GM18502 (cell line): ENCODE data around the gene NDUFS1.
A peak's percentile ranks its signal among the peaks of the same experiment; 100 is the strongest.
"Not testable (repeated sequence)": the region's sequence is repeated elsewhere in the genome, so short reads cannot be mapped to it uniquely, and the experiment has no call there.

Experiments
- ATAC-seq: cut with Tn5 transposase; IDR thresholded peaks from one replicate; pipeline ENCODE4 v1.9.1; 2021; ENCODE audit warnings: mild to moderate bottlenecking; ENCODE audit not compliant: unreplicated experiment, poor library complexity

NDUFS1 gene

DNA sequence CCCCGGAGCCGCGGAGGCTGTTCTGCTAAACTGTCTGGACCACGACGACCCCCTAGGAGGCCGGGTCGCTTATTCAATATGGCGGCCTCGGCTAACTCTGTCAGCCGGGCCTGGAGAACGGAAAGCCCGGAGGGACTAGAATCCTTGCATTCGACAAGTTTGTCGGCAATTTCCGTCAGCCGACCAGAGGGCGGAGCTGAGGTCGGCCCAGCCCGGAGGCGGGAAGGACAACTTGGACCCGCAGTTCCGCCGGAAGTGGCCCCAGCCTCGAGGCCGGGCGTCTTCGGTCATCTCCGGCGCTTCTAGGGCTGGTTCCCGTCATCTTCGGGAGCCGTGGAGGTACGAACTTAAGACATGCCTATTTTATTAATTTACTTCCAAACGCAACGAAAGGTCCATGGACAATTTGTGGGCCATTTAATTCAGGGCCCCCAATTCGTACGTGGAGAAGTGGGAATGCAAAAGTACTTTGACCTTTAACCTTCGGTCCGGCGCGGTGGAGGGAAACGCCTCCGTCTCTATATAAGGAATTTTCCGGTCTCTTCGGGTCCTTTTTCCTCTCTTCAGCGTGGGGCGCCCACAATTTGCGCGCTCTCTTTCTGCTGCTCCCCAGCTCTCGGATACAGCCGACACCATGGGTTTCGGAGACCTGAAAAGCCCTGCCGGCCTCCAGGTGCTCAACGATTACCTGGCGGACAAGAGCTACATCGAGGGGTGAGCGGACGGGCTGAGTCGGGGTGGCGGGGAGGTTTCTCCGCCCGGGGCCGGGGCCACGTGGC, at the start of gene NDUFS1, which contains the start of gene EEF1B2:
NDUFS1 (minus strand) TSS at position 99 of the 779 bp plus-strand sequence. CDS start 5,766 bp downstream, outside the sequence.
EEF1B2 (plus strand) TSS at position 550 of the 779 bp plus-strand sequence; CDS start at position 635, 85 bp downstream.
- ATAC-seq = peak; percentile 87

DNA sequence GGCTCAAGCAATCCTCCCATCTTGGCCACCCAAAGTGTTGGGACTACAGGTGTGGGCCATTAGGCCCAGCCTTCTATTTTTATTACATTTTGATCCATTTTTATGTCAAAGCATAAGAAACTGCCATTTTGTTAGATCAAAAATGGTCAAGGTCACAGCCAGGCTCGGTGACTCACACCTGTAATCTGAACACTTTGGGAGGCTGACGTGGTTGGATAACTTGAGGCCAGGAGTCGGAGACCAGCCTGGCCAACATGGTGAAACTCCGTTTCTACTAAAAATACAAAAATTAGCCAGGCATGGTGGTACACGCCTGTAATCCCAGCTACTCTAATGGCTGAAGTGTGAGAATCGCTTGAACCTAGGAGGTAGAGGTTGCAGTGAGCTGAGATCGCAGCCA, 49.7 kb upstream of the NDUFS1 start:
- no peak for ATAC-seq

DNA sequence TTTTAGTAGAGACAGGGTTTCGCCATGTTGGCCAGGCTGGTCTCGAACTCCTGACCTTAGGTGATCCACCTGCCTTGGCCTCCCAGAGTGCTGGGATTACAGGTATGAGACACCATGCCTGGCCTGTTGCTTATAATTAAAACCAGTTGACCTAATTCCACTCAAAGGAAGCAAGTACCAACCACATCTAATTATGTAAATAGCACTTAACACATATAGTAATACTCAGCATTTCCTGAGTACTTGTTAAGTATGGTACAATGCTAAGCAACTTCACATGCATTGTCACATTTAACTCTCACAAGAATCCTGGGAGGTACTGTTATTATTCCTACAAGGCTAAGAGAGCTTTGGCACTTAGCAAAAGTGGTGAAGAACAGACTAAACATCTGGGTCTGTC, 48.1 kb upstream of the NDUFS1 start:
- ATAC-seq = not testable (repeated sequence)

DNA sequence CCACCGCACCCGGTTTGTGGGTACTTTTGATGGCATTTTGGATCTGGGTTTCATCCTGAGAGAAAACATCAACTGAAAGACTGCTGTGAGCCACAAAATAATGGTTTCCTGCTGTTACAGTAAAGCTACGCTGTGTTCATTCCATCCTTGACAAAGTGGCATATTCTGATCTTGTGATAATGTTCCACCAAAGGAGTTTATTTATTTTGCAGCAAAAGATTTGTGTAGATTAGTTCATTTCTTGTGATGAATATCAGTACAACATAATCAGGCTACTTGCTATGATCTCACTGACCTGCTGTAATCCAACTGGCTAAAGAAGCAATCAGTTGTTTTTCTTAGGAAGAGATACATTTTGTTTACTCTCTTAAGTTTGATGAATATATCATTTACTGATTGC, 45.5 kb upstream of the NDUFS1 start:
- ATAC-seq = no peak

DNA sequence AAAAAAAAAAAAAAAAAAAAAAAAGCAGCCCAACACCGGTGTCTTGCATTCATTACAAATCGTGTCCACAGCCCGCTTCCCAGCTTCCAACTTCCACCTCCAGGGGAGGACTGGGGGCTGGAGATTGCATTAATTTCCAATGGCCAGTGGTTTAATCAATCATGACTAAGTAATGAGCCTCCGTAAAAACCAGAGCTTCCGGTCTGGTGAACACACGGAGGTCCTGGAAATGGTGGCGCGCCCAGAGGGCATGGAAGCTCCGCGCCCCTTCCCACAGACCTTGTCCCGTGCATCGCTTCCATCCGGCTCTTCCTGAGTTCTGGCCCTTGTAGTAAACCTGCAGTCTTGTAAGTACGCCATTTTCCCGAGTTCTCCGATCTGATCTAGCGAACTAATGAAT, 44.1 kb upstream of the NDUFS1 start:
- ATAC-seq = no peak

DNA sequence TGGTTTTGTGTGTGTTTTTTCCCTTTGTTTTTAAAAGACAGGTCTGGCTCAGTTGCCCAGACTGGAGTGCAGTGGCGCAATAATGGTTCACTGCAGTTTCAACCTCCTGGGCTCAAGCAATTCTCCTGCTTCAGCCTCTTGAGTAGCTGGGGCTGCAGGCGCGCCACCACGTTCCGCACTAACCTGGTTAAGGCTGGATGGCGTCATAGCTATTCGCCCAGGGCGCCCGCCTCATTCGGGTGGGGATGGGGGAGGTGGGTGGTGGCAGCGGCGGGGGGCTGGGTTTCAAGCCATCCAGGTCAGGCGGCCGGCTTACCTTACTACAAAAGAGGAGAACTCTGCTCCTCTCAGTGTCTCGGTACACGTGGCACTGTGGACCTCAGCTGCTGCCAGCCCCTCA, 43.2 kb upstream of the NDUFS1 start:
- no peak for ATAC-seq

DNA sequence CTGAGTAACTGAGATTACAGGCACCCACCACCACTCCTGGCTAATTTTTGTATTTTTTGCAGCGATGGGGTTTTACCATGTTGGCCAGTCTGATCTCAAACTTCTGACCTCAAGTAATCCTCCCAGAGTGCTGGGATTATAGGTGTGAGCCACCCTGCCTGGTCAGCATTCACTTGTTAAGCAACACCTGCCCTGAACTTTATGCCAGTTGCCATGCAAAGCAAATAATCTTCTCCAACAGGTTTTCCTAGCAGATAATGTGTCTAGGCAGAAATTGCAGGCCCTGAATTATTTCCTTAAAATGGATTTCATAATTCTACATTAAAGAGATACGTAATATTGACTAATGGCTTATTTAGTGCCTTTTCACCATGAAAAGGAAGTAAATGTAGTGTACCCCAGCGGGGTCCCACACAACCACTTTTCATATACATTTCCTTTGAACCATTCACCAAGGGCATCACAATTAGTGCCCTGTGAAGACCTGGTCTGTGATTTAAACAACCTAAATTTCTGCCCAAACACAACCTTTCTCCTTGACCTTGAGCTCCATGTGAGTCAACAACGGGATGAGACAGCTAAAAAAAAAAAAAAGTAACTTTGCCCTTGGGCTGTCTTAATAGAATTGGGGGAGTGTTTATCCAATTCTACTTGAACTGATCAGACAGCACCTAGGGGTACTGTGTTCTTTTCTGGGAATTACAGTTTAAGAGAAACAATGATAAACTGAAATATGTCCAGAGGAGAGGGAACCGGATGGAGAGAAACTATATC, 42.0 kb upstream of the NDUFS1 start:
- ATAC-seq = no peak

DNA sequence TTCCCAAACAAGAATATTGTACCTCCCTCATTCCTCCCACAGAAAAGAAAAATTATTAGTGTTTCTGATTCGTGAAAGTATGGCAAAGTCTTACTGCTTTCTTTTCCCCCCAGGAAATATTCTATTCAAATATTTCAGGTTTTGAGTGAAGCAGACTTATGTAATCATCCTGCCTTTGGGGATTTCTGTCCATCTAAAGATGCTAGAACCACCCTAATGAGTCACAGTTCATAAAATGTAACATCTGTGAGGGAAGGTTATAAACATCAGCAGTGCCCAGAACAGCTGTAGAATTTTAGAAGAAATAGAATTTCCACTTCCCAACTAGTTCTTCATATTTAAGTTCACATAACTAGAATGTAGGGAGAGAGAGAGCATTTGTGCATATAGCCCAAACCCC, 39.4 kb upstream of the NDUFS1 start:
- no peak for ATAC-seq

DNA sequence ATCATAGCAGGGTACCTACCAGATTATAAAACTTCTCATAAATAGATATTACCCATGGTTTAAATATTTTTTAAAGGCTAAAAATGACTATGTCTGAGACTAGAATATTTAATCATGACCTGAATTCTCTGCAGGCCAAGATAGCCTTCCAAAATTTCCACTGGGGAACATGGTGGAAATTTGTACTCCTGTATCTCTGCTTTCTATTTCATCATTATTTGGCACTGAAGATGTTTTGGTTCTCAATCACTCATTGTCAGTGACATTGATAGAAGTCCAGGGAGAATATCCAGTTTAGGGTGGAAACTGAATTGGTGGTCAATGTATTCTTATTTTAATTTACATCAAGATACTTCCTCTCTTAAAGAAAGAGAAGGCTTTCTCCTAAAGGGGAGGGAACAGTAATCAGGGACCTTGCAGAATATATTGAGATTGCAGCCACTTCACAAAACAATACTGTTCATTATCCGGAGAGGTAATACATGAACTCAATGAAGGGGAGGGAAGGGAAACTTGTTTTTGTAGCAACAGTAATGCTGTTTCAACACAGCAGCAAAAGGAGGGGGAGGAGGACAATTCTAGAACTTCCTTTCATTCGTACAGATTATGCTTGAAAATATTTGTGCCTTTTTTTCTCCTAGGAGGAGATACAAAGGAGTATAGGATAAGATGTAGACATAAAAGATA, 34.6 kb upstream of the NDUFS1 start:
- no peak for ATAC-seq

DNA sequence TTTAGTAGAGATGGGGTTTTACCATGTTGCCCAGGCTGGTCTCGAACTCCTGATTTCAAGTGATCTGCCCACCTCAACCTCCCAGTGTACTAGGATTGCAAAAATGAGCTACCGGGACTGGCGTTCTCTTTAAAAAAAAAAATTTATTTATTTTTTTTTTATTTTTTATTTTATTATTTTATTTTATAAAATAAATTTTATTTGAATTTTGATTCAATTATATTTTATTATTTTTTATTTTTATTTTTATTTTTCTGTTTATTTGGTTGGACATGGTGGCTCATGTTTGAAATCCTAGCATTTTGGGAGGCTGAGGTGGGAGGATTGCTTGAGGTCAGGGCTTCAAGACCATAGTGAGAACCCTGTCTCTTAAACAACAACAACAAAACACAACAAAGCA, 32.9 kb upstream of the NDUFS1 start:
- no peak for ATAC-seq

DNA sequence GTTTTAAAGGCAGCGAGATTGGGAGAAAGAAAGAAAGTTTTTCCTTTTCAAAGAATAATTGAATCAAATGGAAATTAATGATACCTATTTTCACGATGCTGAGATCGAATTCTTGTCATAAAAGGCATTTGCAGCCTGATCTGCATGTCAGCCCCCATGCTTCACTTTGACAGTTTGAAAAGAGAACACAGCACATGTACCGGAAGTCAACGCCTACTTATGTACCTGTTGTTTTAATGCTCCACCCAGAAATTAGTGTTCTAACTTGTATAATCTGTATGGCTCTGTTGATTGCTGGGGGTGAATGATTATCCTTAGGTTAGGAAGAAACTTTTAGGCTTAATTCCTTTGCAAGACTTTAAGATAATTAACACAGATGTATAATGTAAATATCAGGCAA, 31.4 kb upstream of the NDUFS1 start:
- no peak for ATAC-seq

DNA sequence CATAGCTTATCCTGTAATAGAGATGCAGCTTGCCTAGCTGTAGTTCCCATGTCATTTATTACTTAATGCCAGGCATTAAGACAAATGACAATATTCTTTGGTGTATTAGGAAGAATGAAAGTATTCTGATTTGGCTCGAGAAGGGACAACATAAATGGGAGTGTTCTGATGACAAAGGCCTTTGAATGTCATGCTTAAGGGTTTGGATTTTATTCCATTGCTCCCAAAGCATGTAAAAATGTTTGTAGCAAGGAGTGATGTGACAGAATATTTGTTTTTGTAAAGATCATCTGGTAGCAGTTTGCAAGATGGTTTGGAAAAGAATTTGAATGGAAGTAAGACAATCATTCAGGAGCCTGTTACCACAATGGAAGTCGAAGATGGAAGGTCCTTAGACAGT, 30.9 kb upstream of the NDUFS1 start:
- ATAC-seq = no peak

DNA sequence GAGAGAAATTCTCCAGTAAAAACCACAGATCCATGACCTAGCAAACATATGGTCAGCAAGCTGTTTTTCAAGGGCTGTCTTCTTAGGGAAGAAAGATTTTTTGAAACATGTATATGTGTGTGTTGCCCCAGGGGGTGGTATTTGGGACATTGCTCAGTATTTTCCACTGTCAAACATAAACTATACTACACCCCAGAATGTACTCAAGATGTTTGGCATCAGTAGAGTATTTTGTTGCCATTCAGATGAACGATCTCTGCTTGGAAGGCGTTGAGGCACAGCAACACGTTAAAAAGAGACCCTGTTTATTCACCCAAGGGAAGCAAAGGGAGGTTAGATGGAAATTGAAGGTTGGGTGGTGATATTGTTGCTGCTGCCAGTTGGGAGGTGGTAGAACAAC, 30.4 kb upstream of the NDUFS1 start:
- ATAC-seq = no peak

DNA sequence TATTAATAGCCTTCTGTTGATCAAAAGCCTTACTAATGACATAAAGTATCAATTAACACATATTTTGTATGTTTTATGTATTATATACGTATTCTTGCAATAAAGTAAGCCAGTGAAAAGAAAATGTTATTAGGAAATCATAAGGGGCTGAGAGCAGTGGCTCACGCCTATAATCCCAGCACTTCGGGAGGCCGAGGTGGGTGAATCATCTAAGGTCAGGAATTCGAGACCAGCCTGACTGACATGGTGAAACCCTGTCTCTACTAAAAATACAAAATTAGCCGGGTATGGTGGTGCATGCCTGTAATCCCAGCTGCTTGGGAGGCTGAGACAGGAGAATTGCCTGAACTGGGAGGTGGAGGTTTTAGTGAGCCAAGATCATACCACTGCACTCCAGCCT, 22.3 kb upstream of the NDUFS1 start:
- ATAC-seq = not testable (repeated sequence)

DNA sequence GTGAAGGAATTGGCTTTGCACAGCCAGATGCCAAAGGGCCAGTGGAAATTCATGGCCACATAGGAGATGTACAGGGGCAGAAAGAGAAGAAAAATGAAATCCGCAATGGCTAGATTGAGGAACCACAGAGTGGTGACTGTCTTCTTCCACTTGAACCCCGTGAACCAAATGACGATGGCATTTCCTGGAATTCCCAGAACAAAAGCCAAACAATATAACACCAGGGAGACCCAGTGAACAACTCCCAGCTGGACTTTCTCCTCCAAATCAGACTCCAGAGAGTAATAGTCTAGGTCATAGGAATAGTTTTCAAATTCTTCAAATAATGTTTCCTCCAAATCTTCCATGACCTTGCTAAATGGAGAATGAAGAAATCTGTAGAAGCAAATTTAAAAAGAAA, 17.7 kb upstream of the NDUFS1 start:
- ATAC-seq = no peak

DNA sequence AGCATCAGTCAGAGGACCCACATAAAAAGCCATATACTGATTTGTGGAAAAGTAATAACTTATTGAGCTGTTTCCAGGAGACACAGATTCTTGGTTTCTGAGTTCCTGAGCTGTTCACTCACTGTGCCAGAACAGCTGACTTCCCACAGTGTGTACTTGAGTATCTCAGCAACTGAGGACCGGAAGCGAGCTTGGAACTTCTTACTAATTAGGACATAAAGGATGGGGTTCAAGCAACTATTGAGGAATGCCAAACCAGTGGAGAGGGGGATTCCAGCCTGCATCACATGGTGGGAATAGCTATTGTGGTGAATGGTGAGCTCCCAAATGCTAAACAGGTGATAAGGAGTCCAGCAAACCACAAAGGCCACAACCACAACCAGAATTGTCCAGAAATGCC, 16.9 kb upstream of the NDUFS1 start:
- no peak for ATAC-seq

DNA sequence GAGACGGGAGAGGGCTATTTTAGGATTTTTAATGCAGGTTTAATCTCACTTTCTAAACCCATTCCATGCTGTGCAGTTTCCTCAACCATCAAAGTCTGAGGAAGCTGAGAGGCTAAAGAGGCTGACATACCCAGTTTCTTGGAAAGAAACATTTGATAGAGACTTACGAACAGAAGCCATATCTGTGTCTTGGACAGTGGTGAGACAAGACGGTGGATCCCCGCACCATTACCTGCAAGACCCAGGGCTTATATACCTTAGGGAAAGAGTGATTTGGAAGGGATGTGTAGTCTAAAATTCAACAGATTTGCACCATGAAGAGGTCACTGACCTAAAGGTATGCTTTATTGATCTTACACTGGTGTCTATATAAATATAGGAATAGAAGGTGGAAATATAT, 13.9 kb upstream of the NDUFS1 start:
- ATAC-seq = no peak

DNA sequence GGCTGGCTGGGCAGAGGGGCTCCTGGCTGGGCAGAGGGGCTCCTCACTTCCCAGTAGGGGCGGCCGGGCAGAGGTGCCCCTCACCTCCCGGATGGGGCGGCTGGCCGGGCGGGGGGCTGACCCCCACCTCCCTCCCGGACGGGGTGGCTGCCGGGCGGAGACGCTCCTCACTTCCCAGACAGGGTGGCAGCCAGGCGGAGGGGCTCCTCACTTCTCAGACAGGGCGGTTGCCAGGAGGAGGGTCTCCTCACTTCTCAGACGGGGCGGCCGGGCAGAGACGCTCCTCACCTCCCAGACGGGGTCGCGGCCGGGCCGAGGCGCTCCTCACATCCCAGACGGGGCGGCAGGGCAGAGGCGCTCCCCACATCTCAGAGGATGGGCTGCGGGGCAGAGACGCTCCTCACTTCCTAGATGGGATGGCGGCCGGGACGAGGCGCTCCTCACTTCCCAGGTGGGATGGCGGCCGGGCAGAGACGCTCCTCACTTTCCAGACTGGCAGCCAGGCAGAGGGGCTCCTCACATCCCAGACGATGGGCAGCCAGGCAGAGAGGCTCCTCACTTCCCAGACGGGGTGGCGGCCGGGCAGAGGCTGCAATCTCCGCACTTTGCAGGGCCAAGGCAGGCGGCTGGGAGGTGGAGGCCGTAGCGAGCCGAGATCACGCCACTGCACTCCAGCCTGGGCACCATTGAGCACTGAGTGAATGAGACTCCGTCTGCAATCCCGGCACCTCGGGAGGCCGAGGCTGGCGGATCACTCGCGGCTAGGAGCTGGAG, 12.6 kb upstream of the NDUFS1 start:
- not testable (repeated sequence) for ATAC-seq

DNA sequence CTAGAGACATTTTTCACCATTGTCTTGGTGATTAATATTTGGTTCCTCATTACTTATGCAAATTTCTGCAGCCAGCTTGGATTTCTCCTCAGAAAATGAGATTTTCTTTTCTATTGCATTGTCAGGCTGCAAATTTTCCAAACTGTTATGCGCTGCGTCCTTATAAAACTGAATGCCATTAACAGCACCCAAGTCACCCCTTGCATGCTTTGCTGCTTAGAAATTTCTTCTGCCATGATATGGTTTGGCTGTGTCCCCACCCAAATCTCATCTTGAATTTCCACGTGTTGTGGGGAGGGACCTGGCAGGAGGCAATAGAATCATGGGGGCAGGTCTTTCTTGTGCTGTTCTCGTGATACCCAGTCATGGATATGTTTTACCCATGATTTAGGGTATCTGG, 9.0 kb upstream of the NDUFS1 start:
- ATAC-seq = not testable (repeated sequence)

DNA sequence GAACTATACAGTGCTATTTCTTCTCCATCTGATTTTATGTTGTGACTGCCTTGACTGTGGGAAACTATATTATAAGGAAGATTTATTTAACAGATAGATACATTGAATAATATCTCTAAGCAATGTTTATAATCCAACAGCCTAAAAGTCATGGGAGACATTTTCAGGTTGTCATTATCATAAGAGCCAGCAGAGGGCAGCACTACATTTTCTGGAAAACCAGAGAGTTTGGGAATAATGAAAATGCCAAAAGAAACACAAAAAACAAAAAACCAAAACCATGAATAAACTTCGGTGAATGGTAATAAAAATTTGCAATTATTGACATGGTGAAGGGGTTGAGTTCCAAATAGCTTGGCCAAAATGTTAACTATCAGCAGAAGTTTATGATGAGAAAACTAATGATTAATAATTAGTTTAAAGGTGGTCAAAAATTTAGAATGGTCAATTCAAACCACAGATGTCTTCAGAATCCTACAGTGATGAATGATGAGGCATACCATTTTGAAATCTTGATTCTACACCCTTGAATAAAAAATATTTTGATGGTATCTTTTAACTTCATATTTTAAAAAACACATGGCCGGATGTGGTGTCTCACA, 5.1 kb upstream of the NDUFS1 start:
- no peak for ATAC-seq
